SIG-M5 treated with dmso at 0.1 percent for 504 hours (cell line): ENCODE results near the gene POLRMT.
"Not testable (repeated sequence)": the region's sequence is repeated elsewhere in the genome, so short reads cannot be mapped to it uniquely, and the experiment has no call there.

ENCODE experiments used
- DNase-seq: peaks from one replicate; lab custom pipeline; 2025; ENCODE audit not compliant: unreplicated experiment; lab: John Stamatoyannopoulos, UW

Gene POLRMT

GRCh38 chr19:613732-614567 lies 19.4 kb downstream of the POLRMT start:
- DNase-seq, result no peak

- DNase-seq, result no peak
Measured at GRCh38 chr19:612941-613340, 20.4 kb downstream of the POLRMT start.

- DNase-seq, result no peak
Measured at GRCh38 chr19:611481-611868, 21.9 kb downstream of the POLRMT start.

- DNase-seq, result no peak
Measured at GRCh38 chr19:610801-611480, 22.4 kb downstream of the POLRMT start.

GRCh38 chr19:610071-610800 lies 23.1 kb downstream of the POLRMT start:
- DNase-seq, result no peak

- DNase-seq, result no peak
Measured at GRCh38 chr19:609004-609346, 24.4 kb downstream of the POLRMT start.

DNA sequence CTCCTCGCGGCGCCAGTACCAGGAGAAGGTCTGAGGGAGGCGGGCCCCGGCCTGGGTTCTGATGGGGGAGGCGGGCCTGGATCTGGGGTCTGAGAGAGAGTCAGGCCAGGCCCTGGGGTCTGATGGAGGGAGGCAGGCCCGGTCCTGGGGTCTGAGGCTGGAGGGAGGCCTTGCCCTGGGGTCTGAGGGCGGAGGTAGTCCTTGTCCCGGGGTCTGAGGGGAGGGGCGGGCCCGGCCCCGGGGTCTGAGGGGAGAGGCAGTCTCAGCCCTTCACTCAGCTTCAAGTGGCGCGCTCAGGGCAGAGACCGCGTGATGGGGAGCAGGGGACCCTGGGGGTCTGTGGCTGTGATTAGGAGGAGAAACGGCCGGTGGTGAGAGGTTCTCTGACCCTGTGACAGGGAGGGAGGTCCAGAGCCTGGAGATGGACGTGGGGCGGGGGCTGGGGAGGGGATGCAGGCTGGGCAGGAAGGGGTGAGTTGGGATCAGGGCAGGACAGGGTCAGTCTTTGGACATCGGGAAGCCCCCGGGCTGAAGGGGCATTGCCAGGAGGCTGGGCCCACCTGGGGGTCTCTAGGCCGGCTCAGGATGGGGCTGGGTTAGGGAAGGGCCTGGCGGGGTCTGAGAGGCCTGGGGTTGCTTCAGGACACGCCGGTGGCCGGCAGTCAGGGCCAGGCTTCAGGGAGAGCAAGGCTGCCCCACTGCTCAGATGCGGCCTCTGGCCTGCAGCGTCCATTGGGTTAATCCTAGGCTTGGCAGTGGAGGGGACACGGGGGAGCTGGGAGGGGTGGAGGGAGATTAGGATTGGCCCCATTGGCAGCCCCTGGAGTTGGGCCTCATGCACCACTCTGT lies 25.0 kb downstream of the POLRMT start:
- DNase-seq, result no peak

DNA sequence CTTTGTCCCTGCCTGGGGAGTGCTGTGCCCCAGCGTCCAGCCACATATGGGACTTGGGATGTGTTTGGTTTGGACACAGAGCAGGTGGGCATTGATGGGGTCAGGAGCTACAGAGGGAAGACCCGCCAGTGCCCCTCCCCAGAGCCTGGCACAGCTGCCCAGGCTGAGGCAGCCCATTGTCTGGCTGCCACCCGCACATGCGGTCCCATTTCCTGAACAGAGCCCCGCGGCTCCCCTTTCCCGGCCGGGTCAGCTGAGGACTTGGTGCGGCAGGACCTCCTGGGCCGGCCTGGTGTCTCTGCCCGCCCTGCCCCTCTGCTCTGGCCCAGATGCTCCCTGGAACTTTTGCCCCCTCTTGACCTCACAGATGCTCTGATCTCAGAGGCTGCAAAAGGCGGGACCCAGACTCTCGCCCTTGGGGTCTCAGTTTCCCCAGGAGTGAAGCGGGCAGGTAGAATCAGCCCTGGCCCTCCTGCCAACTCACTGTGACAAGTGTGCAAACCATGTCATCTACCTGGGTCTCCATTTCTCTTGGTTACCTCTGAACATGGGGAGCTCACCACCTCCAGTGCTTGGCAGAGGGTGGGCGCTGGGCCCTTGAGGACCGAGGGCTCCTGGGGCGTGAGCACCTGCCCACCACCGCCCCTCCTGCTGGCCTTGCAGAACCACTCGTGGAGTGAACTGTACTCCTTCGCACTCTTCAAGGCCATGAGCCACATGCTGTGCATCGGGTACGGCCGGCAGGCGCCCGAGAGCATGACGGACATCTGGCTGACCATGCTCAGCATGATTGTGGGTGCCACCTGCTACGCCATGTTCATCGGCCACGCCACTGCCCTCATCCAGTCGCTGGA lies 25.8 kb downstream of the POLRMT start:
- DNase-seq, result no peak

GRCh38 chr19:605061-605971 lies 28.0 kb downstream of the POLRMT start:
- not testable (repeated sequence) for DNase-seq

DNA sequence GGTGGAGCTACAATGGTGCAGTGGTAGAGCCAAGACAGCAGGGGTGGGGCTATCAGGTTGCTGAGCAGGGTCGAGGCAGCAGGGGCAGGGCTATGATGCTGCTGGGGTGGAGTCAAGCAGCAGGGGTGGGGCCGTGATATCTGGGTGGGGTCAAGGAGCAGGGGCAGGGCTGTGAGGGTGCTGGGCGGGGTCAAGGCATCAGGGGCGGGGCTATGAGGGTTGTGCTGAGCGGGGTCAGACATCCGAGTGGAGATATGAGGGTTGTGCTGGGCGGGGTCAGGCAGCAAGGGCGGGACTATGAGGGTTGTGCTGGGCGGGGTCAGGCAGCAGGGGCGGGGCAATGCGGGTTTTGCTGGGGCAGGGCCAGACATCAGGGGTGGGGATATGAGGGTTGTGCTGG lies 29.0 kb downstream of the POLRMT start:
- no peak for DNase-seq

- not testable (repeated sequence) for DNase-seq
Measured at GRCh38 chr19:603779-604178, 29.6 kb downstream of the POLRMT start.

DNA sequence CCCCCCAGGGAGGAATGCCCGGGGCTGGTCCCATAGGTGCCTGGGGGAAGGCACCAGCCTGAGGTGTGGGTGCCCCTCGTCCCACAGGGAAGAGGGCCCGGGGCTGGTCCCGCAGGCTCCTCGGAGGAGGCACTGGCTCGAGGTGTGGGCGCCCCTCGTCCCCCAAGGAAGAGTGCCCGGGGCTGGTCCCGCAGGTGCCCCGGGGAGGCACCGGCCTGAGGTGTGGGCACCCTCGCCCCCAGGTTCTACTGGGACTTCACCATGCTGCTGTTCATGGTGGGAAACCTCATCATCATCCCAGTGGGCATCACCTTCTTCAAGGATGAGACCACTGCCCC lies 30.1 kb downstream of the POLRMT start:
- DNase-seq, result not testable (repeated sequence)

GRCh38 chr19:602391-603301 lies 30.7 kb downstream of the POLRMT start:
- no peak for DNase-seq

- no peak for DNase-seq
Measured at GRCh38 chr19:601790-602189, 31.5 kb downstream of the POLRMT start.

DNA sequence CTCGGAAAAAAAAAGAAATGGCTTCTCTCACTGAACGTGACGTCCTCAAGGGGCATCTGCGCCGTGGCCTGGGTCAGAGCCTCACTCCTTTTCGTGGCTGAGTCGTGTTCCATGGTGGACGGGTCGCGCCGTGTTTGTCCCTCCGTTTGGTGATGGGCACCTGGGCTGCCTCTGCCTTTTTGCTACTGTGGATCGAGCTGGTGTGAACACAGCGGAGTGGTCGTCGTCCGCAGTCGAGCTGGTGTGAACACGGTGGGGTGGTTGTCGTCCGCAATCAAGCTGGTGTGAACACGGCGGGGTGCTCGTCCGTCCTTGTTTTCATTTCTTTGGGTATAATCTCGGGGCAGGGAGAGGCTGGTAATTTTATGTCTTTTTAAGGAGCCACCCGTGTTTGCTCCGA lies 32.0 kb downstream of the POLRMT start:
- DNase-seq, result no peak

GRCh38 chr19:597406-598315 lies 35.7 kb downstream of the POLRMT start:
- DNase-seq, result no peak

DNA sequence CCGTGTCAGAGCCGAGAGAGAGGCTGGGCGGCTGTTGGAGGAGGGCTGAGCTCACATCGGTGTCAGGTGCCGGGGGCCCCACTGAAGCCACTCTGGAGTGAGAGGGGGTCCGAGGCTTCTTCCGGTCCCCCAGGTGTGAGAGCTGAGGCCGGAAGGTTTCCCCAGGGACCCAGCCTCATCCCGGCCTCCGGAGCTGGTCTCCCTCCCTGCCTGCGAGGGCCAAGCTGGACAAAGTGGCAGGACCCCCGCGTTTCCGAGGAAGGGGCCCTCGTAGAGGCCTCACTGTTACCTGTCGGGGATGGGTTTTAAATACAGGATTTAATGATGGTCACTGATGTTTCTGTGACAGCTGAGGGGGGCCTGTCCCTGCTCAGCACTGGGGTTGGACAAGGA lies 37.1 kb downstream of the POLRMT start:
- no peak for DNase-seq
